Measurements from ENCODE around the gene EN2. TPM values are rescaled to one million over a fixed set of nuclear protein-coding genes. Genes with fewer than 3 reads are reported as not detected.
A peak's percentile ranks its signal among the peaks of the same experiment; 100 is the strongest.

EN2 gene
- total and polyA plus RNA-seq, 2 of the 13 experiments (the other 11 are each of a cell fraction or from before 2014, with no cell fraction given): not detected

DNA sequence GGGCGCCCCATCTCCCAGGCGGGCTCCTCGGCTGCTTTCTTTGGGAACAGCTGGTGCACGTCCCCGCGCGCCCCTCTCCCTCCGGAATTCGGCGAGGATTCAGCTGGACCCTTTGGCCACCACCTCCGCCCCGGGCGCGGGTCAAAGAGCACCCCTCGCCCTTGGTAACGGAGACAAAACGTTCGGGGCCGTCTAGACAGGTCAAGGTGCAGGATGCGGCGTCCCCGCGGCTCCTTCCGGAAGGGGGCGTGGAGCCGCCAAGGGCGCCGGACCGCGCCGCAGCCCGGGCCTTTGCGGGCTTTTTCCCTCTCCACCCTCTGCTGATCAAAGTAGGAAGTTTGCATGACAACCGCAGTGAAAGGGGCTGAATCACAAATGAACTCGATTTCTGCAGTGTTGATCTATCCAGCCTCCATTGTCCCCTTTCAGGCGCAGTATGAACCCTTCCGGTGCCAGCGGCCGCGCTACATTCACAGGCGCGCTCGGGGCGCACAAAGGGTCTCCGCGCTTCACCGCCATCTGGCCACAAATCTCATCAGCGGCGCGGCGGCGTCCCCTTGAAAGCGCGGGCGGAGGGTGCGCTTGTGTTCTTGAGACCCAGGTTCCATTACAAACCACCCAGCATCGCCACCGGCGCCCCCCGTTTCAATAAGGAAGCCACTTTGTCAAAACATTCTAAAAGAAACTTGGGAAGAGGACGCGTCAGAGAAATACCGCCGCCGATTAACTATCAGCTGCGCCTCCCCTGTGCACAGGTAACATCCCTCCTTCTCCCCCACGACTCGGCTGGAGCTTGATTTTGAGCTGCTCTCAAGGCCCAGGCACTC, 52.0 kb downstream of the EN2 start (continued):
- TF ChIP-seq, protein P1, sequence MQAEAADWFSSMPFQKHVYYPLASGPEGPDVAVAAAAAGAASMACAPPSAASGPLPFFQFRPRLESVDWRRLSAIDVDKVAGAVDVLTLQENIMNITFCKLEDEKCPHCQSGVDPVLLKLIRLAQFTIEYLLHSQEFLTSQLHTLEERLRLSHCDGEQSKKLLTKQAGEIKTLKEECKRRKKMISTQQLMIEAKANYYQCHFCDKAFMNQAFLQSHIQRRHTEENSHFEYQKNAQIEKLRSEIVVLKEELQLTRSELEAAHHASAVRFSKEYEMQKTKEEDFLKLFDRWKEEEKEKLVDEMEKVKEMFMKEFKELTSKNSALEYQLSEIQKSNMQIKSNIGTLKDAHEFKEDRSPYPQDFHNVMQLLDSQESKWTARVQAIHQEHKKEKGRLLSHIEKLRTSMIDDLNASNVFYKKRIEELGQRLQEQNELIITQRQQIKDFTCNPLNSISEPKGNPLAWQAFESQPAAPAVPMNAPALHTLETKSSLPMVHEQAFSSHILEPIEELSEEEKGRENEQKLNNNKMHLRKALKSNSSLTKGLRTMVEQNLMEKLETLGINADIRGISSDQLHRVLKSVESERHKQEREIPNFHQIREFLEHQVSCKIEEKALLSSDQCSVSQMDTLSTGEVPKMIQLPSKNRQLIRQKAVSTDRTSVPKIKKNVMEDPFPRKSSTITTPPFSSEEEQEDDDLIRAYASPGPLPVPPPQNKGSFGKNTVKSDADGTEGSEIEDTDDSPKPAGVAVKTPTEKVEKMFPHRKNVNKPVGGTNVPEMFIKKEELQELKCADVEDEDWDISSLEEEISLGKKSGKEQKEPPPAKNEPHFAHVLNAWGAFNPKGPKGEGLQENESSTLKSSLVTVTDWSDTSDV (CRISPR knock-in tag; IDR thresholded peaks at IDR 0.05): no peak
- peak; percentile 41; the same call in 1 of the 2 replicates for TF ChIP-seq GABPB1 (CRISPR knock-in tag; IDR thresholded peaks at IDR 0.05)
- no peak for TF ChIP-seq SP140L (CRISPR knock-in tag; IDR thresholded peaks at IDR 0.05; ENCODE audit: borderline replicate concordance)
- no peak for TF ChIP-seq TCF7 (IDR thresholded peaks at IDR 0.05; ENCODE audit: low read depth)
- TF ChIP-seq ZNF329 (CRISPR knock-in tag; IDR thresholded peaks at IDR 0.05; ENCODE audit: low read depth): no peak
- TF ChIP-seq KLF13 (CRISPR knock-in tag; IDR thresholded peaks at IDR 0.05): no peak
- TF ChIP-seq ETV6 (CRISPR knock-in tag; conservative IDR thresholded peaks at IDR 0.05): no peak
- no peak for TF ChIP-seq ZNF530 (CRISPR knock-in tag; IDR thresholded peaks at IDR 0.05; ENCODE audit: low read depth)
- no peak for TF ChIP-seq ZNF292 (CRISPR knock-in tag; IDR thresholded peaks at IDR 0.05; ENCODE audit: borderline replicate concordance, low read depth)
- TF ChIP-seq DR1 (CRISPR knock-in tag; IDR thresholded peaks at IDR 0.05): no peak
- no peak for TF ChIP-seq RBM22 (optimal IDR thresholded peaks at IDR 0.05; ENCODE audit: low read length)
- no peak for TF ChIP-seq ZNF652 (CRISPR knock-in tag; IDR thresholded peaks at IDR 0.05; ENCODE audit: borderline replicate concordance, low read depth)
- TF ChIP-seq, protein P2, sequence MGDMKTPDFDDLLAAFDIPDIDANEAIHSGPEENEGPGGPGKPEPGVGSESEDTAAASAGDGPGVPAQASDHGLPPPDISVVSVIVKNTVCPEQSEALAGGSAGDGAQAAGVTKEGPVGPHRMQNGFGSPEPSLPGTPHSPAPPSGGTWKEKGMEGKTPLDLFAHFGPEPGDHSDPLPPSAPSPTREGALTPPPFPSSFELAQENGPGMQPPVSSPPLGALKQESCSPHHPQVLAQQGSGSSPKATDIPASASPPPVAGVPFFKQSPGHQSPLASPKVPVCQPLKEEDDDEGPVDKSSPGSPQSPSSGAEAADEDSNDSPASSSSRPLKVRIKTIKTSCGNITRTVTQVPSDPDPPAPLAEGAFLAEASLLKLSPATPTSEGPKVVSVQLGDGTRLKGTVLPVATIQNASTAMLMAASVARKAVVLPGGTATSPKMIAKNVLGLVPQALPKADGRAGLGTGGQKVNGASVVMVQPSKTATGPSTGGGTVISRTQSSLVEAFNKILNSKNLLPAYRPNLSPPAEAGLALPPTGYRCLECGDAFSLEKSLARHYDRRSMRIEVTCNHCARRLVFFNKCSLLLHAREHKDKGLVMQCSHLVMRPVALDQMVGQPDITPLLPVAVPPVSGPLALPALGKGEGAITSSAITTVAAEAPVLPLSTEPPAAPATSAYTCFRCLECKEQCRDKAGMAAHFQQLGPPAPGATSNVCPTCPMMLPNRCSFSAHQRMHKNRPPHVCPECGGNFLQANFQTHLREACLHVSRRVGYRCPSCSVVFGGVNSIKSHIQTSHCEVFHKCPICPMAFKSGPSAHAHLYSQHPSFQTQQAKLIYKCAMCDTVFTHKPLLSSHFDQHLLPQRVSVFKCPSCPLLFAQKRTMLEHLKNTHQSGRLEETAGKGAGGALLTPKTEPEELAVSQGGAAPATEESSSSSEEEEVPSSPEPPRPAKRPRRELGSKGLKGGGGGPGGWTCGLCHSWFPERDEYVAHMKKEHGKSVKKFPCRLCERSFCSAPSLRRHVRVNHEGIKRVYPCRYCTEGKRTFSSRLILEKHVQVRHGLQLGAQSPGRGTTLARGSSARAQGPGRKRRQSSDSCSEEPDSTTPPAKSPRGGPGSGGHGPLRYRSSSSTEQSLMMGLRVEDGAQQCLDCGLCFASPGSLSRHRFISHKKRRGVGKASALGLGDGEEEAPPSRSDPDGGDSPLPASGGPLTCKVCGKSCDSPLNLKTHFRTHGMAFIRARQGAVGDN (CRISPR knock-in tag; IDR thresholded peaks at IDR 0.05): peak; percentile 33; the same call in 1 of the 2 replicates
- TF ChIP-seq HNRNPLL (IDR thresholded peaks at IDR 0.05; ENCODE audit: low read depth, low read length, poor library complexity, severe bottlenecking): peak; percentile 24
- no peak for TF ChIP-seq EZH2 (conservative IDR thresholded peaks at IDR 0.05; ENCODE audit: low read depth, low read length)
- no peak for TF ChIP-seq ZNF383 (CRISPR knock-in tag; IDR thresholded peaks at IDR 0.05; ENCODE audit: borderline replicate concordance)
- TF ChIP-seq TGIF2 (CRISPR knock-in tag; IDR thresholded peaks at IDR 0.05): no peak
- TF ChIP-seq, protein P3, sequence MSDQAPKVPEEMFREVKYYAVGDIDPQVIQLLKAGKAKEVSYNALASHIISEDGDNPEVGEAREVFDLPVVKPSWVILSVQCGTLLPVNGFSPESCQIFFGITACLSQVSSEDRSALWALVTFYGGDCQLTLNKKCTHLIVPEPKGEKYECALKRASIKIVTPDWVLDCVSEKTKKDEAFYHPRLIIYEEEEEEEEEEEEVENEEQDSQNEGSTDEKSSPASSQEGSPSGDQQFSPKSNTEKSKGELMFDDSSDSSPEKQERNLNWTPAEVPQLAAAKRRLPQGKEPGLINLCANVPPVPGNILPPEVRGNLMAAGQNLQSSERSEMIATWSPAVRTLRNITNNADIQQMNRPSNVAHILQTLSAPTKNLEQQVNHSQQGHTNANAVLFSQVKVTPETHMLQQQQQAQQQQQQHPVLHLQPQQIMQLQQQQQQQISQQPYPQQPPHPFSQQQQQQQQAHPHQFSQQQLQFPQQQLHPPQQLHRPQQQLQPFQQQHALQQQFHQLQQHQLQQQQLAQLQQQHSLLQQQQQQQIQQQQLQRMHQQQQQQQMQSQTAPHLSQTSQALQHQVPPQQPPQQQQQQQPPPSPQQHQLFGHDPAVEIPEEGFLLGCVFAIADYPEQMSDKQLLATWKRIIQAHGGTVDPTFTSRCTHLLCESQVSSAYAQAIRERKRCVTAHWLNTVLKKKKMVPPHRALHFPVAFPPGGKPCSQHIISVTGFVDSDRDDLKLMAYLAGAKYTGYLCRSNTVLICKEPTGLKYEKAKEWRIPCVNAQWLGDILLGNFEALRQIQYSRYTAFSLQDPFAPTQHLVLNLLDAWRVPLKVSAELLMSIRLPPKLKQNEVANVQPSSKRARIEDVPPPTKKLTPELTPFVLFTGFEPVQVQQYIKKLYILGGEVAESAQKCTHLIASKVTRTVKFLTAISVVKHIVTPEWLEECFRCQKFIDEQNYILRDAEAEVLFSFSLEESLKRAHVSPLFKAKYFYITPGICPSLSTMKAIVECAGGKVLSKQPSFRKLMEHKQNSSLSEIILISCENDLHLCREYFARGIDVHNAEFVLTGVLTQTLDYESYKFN (CRISPR knock-in tag; conservative IDR thresholded peaks at IDR 0.05): no peak

All from HepG2 (cell line).